ENCODE data around the gene GJD3.
"Not testable (repeated sequence)": the region's sequence is repeated elsewhere in the genome, so short reads cannot be mapped to it uniquely, and the experiment has no call there.

The GJD3 gene

DNA sequence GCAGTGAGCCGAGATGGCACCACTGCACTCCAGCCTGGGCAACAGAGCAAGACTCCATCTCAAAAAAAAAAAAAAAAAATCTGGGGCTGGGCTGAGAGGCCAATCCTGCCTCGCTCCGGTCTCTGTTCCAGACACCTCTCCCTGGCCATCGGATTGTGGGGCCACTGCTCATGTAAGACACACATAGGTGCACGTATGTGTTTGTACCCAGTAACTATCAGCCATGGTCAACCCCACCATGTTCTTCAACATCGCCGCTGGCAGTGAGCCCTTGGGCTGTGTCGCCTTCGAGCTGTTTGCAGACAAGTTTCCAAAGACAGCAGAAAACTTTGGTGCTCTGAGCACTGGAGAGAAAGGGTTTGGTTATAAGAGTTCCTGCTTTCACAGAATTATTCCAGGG lies 3.2 kb upstream of the GJD3 start:
- DNase-seq (ENCODE audit: low read depth): not testable (repeated sequence)

GRCh38 chr17:40366861-40367518 lies 2.5 kb upstream of the GJD3 start:
- DNase-seq (ENCODE audit: low read depth): no peak

DNA sequence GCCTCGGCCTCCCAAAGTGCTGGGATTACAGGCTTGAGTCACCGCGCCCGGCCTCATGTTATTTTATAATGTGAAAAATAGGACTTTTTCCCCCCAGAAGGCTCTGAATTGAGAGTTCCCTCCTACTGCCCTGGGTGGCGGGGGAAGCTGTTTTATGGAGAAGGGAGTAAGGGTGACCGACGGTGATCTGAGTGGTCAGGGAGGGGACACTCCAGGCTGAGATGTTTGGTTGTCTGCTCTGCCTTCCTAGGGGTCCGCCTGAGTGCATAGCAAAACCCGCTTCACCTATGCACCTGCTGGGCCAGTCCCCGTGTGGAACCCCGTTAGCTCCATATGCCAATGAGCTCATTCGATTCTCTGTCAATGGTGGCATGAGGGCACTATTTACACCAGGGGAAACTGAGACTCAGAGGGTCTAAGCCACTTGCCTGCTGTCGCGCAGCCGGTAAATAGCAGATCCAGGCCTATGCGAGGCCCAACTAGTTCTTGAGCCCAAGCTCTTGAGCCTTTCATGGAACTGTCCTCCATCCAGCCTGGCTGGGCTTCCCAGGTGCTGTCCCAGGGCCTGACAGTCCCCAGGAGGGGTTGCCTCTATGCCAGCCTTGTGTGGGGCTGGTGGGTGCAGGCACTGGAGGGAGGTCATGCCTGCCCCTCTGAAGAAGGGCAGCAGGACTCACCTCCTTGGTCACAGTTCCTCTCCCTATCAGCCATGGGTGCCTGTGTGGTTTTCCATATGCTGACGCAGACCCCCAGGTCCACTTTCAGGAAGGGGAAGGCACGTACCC lies 1.7 kb upstream of the GJD3 start:
- DNase-seq (ENCODE audit: low read depth): no peak

GRCh38 chr17:40364906-40365305 lies 369 bp upstream of the GJD3 start:
- no peak for DNase-seq (ENCODE audit: low read depth)

GRCh38 chr17:40363111-40363827 lies 1.3 kb downstream of the GJD3 start:
- DNase-seq (ENCODE audit: low read depth): no peak

- DNase-seq (ENCODE audit: low read depth): peak; percentile 74
Observed at GRCh38 chr17:40362696-40363110, 1.8 kb downstream of the GJD3 start.

- no peak for DNase-seq (ENCODE audit: low read depth)
Observed at GRCh38 chr17:40361925-40362695, 2.4 kb downstream of the GJD3 start.

GRCh38 chr17:40361063-40361924 lies 3.2 kb downstream of the GJD3 start:
- no peak for DNase-seq (ENCODE audit: low read depth)

GRCh38 chr17:40360091-40360490 lies 4.4 kb downstream of the GJD3 start:
- no peak for DNase-seq (ENCODE audit: low read depth)

GRCh38 chr17:40358323-40359038 lies 6.1 kb downstream of the GJD3 start:
- peak; percentile 82 for DNase-seq (ENCODE audit: low read depth)

GRCh38 chr17:40356990-40357881 lies 7.3 kb downstream of the GJD3 start:
- DNase-seq (ENCODE audit: low read depth): no peak

GRCh38 chr17:40355804-40356758 lies 8.5 kb downstream of the GJD3 start:
- no peak for DNase-seq (ENCODE audit: low read depth)

DNA sequence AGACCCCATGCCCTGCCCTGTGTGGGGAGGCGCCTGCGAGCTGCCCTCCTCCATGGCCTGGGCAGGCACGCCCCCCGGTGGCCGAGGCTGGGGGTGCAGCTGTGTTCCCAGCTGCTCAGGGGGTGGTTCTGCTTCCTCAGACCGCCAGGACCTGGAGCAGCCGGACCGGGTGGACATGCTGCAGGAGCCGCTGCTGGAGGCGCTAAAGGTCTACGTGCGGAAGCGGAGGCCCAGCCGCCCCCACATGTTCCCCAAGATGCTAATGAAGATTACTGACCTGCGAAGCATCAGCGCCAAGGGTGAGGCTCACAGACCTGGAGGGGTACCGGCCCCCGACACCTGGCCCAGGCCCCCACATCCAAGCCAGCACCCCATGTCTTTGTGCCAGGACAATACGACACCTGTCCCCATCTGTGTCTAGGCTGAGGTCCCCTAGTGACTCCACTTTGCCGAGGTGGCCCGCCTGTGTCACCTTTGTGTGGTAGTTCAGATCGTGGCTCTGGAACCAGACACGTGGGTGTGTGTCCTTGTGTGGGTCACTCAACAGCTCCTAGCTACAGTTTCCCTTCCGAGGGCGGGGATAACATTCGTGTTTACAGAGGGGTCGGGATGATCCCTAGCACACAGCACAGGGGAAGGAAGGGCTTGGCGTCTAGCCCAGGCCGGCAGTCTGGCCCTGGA lies 9.3 kb downstream of the GJD3 start:
- DNase-seq (ENCODE audit: low read depth): peak; percentile 73

- DNase-seq (ENCODE audit: low read depth): no peak
Observed at GRCh38 chr17:40354221-40355122, 10.1 kb downstream of the GJD3 start.

GRCh38 chr17:40352779-40353394 lies 11.7 kb downstream of the GJD3 start:
- DNase-seq (ENCODE audit: low read depth): no peak

DNA sequence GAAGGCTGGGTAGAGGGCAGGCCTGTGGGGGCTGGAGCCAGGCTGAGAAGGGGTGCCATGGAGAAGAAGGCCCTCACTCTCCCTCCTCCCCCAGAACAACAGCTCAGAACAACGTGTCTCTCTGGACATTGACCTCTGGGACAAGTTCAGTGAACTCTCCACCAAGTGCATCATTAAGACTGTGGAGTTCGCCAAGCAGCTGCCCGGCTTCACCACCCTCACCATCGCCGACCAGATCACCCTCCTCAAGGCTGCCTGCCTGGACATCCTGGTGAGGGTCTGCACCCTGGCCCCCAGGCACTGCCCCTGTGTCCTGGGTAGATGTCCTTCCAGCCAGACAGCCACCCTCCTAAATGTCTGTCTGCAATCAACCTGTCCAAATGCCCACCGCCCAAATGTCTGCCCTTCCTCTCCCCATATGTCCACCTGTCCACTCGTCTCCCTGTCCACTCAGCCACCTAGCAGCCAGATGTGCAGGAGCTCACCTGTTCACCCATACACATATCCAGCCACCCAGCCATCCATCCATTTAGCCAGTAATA lies 12.2 kb downstream of the GJD3 start:
- no peak for DNase-seq (ENCODE audit: low read depth)

All from activated T-helper 9 cell treated with anti-CD3 and anti-CD28 coated beads, Interleukin-2, amount 50 U/mL, for 16 hours (primary cell).